GM10266 (cell line): ENCODE data around the gene KIF7.

Experiments
- DNase-seq: peaks from one replicate; pipeline ENCODE4 v3.0.0; 2012; ENCODE audit errors: extremely low spot score
- TF ChIP-seq, protein P1 (sequence below): IDR thresholded peaks from 2 replicates; pipeline ENCODE4 v1.5.1; 2012; ENCODE audit warnings: mild to moderate bottlenecking, low read depth; ENCODE audit not compliant: control insufficient read depth, insufficient read depth; ENCODE audit errors: missing control alignments

The KIF7 gene

GRCh38 chr15:89668171-89668570, 12.9 kb upstream of the KIF7 start:
- TF ChIP-seq, protein P1, sequence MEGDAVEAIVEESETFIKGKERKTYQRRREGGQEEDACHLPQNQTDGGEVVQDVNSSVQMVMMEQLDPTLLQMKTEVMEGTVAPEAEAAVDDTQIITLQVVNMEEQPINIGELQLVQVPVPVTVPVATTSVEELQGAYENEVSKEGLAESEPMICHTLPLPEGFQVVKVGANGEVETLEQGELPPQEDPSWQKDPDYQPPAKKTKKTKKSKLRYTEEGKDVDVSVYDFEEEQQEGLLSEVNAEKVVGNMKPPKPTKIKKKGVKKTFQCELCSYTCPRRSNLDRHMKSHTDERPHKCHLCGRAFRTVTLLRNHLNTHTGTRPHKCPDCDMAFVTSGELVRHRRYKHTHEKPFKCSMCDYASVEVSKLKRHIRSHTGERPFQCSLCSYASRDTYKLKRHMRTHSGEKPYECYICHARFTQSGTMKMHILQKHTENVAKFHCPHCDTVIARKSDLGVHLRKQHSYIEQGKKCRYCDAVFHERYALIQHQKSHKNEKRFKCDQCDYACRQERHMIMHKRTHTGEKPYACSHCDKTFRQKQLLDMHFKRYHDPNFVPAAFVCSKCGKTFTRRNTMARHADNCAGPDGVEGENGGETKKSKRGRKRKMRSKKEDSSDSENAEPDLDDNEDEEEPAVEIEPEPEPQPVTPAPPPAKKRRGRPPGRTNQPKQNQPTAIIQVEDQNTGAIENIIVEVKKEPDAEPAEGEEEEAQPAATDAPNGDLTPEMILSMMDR, result no peak
- no peak for DNase-seq

- no peak for DNase-seq
- TF ChIP-seq, protein P1, result no peak
Measured at GRCh38 chr15:89667706-89667960, 12.4 kb upstream of the KIF7 start.

DNA sequence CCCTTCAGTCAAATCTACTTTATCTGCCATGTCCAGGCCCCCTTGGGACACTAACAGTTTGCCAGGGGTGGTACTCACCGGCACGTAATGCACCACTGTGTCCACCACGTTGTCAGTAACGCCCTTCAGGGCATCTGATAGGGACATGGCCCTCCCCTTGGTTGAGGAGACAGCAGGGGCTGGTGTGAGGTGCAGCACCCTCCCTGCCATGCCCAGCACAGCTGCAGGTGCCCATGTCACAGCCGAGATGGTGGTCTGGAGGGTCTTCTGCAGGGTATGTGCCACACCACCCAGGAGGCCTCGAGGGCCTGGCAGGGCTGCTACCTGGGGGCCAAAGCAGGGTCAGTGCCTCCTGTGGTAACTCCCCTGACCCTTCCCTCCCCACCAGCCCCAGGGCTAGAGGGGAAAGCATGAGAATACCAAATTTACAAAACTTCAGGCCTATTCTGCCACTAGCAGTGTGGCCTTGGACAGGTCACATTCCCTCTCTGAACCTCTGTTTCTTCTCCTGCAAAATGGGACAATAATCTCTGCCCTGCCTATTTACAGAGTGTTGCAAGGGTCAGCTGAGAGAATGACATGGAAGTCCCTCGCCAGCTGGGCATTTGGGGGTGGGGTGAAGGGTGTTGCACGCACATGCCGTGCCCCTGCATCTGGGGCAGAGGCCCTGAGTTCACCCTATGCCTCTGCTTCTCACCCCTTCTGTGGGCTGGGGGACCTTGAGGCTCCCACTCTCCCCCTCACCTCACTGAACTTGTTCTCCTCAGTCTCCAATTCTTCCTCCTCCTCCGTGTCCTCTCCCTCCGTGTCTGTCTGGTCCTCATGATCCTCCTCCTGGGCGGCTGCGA, 11.8 kb upstream of the KIF7 start:
- peak; percentile 10 for DNase-seq
- TF ChIP-seq, protein P1, result no peak

DNA sequence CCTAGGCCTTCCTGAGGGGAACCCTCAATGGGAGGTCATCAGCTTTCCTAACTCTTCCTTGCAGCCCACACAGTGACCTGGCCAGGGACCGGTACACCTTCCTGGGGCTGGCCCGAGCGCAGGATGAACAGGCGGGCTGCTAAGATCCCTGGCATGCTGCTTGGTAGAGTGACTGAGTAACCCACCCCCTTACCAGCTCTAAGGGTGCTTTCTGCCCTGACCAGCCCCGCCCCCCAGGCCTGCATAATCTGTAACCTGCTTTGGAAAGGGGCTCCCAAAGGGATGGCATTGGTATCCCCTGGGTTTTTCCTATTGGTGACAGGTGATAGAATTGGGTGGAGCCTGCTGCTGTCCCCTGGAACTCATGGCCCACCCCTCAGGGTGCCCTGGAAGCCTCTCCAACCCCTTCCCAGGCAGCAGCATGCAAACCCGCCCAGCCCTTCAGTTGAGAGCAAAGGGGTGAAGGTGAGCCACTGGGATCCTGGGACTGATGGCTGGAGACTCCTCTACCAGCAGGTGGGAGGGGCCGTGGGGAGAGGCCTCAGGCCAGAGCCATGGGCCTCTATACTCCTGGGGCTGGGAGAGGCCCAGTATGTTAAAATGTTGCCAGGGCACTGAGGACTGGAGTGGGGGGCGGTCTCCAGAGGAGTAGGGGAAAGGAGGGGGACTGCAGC, 11.1 kb upstream of the KIF7 start:
- TF ChIP-seq, protein P1, result no peak
- peak; percentile 29 for DNase-seq

DNA sequence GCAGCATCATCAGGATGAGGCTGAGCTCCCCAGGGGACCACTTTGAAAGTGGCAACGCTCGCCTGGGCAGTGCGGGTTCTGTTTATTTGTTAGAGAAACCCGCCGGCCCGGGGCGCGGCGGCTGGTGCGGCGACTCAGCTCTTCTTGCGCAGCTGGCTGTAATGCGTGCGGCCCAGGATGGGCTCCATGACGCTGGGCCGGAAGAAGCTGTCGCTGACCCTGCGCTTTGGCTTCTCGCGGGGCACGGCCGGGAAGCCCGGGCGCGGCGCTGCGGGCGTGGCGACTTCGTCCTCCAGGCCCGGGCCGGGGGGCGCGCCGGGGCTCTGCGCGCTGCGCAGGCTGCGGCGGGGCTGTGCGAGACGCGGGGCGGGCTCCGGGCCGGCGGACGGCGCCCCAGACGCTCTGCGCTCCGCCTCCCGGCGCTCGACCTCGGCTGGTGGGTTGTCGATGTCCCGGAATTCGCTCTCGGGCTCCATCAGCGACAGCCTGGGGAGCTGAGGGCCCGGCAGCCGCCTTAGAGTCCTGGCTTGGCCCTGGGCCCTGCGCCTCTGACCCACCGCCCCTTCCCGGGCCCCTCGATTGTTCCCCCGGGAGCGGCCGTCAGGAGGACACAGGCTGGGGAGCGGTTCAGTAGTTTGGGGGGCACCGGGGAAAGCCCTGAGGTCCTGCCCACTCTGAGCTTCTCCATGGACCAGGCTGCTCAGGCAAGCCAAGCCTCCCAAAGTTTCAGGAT, 10.3 kb upstream of the KIF7 start:
- TF ChIP-seq, protein P1, result no peak
- DNase-seq, result peak; percentile 81

DNA sequence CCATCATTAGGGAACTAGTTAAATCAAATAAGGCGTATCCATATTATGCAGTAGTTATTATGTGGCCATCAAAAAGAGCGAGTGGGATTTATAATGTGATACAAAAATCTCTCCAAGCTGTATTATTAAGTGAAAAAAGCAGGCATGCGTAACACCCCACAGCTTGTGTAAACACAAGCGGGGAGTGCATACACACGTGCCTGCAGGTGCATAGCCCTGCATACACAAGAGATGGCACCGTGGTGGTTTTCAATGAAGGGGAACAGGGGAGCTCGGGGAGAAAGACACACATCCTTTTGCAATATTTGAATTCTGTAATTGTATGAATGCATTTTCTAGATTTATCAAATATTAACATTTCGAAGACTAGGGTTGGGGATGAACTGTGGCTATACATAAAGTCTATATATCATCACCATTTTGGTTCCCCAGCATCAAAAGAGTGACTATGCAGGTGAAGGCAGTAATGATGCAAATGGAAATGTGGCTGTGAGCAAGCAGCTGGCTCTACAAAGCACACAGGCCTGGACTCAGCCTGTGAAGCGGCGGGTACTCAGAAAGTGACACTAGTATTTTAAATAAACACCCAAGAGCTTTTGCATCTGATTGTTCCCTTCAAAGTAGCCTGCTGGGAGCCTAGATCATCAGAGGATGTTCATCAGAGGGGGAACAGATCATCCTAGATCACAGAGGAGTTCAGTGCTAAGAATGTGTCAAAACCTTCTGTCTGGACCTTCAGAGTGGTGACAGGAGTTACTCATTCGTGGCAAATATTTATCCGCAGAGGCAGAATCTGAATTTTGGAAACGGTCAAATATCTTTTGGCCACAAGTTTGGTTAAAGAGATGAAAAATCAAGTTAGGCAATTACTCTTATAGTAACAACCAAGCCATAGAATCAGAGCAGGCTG, 9.4 kb upstream of the KIF7 start:
- DNase-seq, result peak; percentile 16
- TF ChIP-seq, protein P1, result no peak
